ENCODE data around the gene CHD5.

DNA sequence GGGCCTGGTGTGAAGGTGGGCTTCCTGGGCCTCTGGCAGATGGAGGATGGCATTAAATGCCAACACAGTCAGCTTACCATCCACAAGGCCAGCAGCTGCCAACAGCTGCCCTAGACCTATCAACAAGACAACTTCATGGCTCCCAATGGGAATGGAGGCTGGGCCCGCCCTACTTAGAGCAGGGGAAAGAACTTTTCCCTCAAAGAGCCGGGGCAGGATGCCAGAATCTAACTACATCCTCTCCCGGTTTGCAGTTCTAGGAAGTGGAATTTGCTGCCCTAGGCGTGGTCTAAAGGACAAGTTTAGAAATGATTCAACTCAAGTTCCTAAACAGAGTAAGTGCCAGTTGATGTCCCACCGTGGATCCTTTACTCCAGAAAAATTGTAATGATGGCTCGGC, 42.5 kb upstream of the CHD5 start:
- TF ChIP-seq, protein P1, sequence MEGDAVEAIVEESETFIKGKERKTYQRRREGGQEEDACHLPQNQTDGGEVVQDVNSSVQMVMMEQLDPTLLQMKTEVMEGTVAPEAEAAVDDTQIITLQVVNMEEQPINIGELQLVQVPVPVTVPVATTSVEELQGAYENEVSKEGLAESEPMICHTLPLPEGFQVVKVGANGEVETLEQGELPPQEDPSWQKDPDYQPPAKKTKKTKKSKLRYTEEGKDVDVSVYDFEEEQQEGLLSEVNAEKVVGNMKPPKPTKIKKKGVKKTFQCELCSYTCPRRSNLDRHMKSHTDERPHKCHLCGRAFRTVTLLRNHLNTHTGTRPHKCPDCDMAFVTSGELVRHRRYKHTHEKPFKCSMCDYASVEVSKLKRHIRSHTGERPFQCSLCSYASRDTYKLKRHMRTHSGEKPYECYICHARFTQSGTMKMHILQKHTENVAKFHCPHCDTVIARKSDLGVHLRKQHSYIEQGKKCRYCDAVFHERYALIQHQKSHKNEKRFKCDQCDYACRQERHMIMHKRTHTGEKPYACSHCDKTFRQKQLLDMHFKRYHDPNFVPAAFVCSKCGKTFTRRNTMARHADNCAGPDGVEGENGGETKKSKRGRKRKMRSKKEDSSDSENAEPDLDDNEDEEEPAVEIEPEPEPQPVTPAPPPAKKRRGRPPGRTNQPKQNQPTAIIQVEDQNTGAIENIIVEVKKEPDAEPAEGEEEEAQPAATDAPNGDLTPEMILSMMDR (IDR thresholded peaks at IDR 0.05), result no peak
- TF ChIP-seq POLR2A (IDR thresholded peaks at IDR 0.05; ENCODE audit: low read depth) (no peak), EP300 (IDR thresholded peaks at IDR 0.05) (no peak)

Data from esophagus muscularis mucosa (tissue), 4 donors.